Fibroblast of lung (primary cell): ENCODE data around the gene DBX2.

Experiments
- CTCF ChIP-seq, 2 donors: IDR thresholded peaks in 1 of 2; conservative IDR thresholded peaks in 1 of 2; 1 replicate in 1 of 2; 2 replicates in 1 of 2; pipeline ENCODE4 v1.5.1; 2011 to 2012; ENCODE audit warnings: low read length in 2 of 2, control low read depth in 1 of 2, inconsistent platforms in 1 of 2, low read depth in 1 of 2, mild to moderate bottlenecking in 1 of 2
- EZH2 ChIP-seq: IDR thresholded peaks from 2 replicates; pipeline ENCODE4 v1.5.1; 2012; ENCODE audit warnings: low read length, control low read depth, mild to moderate bottlenecking; ENCODE audit errors: missing control alignments

DNA sequence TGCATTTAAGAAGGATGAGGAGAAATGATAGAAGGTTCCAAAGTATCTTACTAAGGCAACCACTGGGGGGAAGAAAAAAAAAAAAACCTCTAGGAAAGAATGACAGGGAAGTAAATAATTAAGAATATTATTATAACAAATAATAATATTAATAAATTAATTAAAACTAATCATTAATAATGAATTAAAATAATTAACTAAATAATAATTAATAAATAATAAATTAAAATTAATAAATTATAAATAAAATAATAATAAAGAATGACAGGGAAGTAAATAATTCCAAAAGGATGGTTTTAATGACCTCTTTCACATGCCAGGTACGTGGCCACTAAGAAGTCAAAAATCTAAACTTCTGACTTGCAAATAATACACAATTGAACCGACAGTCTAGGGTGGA is 9.9 kb downstream of the DBX2 start:
- no peak for TF ChIP-seq CTCF (conservative IDR thresholded peaks at IDR 0.05 in 1 of 2, IDR thresholded peaks at IDR 0.05 in 1 of 2; ENCODE audit: low read depth in 1 of 2, low read length in 2 of 2)
- no peak for TF ChIP-seq EZH2
